GM19328 (cell line): ENCODE data around the gene NSUN7.

Experiments
- ATAC-seq: cut with Tn5 transposase; IDR thresholded peaks from one replicate; pipeline ENCODE4 v1.9.1; 2021; ENCODE audit warnings: mild to moderate bottlenecking, moderate library complexity; ENCODE audit not compliant: unreplicated experiment

NSUN7 gene

DNA sequence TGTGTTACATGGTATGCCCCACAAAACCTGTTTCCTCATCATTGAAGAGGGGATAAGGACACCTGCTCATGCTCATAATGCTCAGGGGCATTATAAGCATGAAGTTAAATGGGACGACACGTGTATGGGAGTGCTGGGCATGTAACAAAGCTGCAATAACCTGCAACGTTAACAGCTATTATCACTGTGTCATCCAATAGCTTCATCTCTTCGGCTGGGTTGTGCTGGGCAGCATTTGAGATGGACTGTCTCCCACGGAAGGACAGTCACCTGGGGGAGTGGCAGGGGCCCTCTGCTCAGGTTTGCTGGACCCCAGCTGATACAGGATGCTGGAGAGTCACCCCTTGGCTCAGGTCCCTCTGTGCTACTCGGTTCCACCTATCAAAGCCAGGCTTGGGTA lies 94.5 kb downstream of the NSUN7 start:
- no peak for ATAC-seq

DNA sequence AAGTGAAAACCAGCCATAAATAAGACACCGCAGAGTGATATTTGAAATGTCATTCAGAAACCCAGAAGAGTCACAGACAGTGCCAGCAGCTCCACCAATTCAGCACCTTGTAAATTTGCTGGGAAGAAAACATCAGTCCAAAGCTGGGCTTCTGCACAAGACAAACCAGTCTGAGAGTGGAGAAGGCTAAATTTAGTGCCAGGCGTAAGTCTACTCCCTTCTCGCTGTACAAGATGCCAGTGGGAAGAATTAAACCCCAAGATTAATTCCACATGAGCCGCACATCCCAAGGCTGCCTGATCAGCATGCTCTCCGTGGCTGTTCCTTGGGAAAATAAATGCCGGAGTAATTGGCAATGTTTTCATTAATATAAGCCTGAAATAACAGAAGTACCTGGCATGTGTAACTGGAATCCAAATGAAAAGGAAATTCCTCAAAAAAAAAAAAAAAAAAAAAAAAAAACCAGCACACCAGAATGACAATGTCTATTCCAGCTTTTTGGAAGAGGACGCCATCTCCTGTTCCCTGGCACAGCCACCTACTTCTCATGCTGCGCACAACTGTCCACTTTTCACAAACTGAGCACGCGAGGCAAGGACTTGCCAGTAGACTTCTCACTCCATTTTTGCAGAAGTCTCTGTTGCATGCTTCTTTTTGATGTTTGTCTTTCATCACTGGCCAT lies 95.5 kb downstream of the NSUN7 start:
- no peak for ATAC-seq

DNA sequence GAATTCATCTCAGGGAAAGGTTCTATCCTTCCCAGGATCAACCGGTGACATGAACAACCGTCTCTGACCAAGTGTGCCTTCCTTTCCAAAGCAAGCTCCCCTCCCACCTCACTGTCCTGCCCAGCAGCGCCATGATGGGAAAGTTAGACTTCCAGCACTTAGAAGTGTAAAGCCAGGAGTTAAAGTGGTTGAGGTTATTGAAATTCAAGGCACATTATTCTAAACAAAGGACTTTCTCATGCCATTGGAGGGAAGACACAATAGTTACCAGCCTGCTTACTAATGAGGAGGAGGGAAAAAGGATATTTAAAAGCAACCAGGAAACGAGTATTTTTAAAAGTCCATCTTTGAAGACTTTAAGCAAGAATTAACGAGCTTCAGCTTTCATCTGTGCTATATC lies 96.8 kb downstream of the NSUN7 start:
- ATAC-seq, result no peak

DNA sequence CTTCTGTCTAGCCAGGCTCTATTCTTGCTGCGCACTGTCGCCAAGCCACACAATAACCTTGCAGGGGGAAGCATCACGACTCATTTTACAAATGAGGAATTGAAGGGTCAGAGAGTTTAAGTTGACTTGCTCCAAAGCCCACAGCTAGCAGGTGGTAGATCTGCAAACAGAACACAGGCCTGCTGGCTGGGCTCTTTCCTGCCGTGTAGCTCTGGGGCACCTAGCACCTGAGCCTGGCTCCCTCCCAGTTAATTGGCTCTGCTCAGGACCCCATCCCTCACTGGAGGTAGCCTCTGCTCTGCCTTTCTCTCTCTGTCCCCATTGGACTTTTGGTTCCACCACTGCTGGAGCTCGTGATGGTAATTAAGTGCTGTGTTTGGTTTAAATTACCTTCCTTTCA lies 98.5 kb downstream of the NSUN7 start:
- no peak for ATAC-seq

DNA sequence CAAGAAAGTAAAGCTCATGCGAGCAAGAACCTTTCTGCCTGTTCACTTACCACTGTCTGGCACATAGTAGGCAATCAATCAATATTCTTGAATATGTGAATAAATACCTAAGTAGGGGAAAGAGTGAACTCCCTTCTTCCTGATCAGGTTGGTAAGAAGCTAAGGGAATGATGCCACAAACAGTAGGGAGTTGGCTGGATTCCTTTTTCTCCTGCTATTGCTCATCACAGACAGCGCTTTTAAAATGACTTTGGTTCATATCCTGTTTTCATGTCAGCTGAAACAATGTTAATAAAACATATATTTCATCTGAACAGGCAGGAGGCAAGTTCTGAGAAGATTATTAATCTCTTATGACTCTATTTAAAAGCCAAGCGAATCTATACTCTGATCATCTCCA lies 99.2 kb downstream of the NSUN7 start:
- no peak for ATAC-seq

DNA sequence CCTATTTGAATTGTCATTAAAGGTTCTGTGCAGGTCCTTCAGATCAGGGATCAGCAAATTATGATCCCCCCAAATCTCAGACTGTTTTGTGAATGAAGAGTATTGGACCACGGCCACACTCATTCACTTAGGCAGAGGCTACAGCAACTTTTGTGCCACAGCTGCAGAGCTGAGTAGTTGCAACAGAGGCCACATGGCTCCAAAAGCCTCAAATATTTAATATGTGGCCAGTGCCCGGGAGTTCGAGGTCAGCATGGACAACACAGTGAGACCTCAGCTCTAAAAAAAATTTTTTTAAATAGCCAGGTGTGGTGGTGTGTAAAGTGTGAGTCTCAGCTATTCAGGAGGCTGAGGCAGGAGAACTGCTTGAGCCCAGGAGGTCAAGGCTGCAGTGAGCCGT lies 100.7 kb downstream of the NSUN7 start:
- no peak for ATAC-seq

DNA sequence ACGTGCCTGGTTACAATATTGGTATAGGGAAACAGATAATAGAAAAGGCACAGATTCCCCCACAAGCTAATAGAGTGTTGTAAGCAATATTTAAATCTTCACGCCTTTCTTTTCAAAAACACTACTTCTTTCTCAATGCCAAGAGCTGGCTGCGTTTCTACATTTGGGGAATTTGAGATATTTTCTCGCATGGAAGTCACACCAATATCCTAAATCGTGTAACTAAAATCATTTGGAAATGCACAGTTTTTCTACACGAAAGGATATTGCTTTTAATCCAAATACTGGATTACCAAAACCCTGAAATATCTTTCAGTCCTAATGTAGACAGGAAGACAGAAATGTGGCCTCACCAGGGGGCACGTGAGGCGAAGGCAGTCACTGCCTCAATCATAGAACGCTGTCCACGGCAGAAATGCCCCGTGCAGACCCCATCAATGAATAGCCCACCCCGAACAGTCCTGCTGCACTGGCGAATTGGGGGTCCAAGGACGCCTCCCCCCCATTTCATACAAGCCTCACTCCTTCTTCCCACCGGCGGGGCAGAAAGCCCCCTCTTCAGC lies 106.6 kb downstream of the NSUN7 start:
- no peak for ATAC-seq

DNA sequence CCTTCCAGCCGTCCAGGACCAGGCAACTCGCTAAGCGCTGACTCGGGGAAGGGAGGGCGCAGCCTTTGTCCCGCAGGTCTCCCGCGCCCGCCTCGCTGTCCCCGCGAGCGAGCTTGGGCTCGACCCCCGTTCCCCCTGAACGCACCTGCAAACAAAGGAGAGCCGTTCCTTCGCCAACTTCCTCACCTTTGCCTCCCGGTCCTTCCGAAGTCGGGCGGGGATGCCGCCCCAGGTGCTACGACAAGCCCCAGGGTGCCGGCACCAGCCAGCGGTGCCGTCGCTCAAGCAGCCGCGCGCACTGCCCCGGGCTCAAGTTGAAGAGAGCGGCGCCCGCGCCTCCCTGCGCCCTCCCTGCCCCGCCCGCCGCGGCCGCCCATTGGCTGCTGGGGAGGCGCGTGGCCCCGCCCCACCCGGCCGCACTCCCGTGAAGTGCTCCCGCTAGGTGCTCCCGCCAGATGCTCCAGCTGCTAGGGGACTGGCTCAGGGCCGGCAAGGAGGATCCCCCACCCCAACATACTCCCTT lies 107.1 kb downstream of the NSUN7 start:
- peak; percentile 82 for ATAC-seq

DNA sequence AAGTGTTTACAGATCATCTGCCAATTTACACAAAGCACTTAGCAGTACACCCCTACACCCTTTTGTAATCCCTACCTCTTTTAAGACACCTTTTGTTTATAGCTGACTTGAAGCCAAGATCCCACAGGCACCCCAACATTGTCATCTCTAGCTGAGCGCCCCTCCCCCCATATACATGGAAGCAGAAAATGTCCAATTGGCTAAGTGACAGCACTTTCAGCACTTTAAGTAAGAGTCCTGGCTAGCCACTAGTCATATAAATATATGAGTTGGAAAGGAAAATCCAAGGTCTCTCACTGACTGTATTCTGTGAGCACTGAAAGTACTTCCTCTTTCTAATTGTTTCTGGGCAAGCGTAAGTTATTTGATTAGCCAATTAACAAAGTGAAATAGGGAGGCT lies 108.2 kb downstream of the NSUN7 start:
- ATAC-seq, result no peak

DNA sequence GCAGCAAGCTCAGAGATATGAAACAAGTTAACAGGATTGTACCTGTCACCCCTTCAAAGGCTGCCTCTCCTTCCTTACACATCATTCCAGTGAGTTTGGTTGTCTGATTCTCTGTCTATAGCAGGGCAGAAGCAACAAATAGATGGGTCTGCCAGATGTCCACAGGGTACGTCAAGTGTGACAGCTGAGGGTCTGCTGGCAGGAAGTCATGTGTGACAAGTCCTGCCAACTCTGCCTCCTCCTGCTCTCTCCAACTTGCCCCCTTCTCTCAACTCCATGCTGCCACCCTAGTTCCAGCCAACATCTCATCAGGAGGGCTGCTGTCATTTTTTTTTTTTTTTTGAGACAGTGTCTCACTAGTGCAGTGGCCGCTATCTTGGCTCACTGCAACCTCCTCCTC lies 109.2 kb downstream of the NSUN7 start:
- ATAC-seq, result no peak
